ENCODE results near the gene SCT. TPM values are rescaled to one million over a fixed set of nuclear protein-coding genes. Genes with fewer than 3 reads are reported as not detected.

SCT gene
- total and polyA plus RNA-seq, 4 donors, result not detected

DNA sequence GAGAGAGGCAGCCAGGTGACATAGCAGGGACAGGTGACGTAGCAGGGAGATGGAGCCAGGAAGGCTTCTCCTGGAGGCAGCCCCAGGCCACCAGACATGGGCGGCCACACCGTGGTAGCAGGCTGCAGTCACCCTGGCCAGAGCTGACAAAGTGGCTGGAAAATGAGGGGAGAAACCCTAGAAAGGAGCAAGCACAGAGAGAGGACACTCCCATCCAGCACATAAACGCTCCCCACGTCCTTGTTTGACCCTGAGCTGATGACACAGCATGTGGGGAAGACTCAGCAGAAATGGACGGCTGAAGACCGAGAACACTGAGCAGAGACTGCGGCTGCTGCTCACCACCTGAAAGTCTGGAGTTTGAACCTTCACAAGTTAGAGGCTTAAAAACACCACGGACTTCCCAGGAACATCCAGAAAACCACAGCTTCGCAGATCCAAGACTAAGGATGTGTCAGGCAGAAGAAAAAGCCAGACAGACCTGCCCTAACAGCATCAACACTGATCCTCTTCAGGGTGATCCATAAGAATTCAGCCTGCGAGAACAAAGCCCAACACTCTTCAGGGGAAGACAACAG, 38.8 kb upstream of the SCT start:
- no peak for DNase-seq (ENCODE audit: low spot score)
- no peak overlapping the region for H3K9ac ChIP-seq (ENCODE audit: low read depth in 1 of 2, low read length in 2 of 2)
- no peak for TF ChIP-seq EGR1 (IDR thresholded peaks at IDR 0.05; ENCODE audit: low read depth in 2 of 2)
- TF ChIP-seq, protein P1, sequence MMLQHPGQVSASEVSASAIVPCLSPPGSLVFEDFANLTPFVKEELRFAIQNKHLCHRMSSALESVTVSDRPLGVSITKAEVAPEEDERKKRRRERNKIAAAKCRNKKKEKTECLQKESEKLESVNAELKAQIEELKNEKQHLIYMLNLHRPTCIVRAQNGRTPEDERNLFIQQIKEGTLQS (IDR thresholded peaks at IDR 0.05), result no peak
- no peak for TF ChIP-seq RXRA (IDR thresholded peaks at IDR 0.05)
- TF ChIP-seq FOXA2 (IDR thresholded peaks at IDR 0.05), result no peak
- no peak for TF ChIP-seq SP1 (IDR thresholded peaks at IDR 0.05)
- TF ChIP-seq, protein P2, sequence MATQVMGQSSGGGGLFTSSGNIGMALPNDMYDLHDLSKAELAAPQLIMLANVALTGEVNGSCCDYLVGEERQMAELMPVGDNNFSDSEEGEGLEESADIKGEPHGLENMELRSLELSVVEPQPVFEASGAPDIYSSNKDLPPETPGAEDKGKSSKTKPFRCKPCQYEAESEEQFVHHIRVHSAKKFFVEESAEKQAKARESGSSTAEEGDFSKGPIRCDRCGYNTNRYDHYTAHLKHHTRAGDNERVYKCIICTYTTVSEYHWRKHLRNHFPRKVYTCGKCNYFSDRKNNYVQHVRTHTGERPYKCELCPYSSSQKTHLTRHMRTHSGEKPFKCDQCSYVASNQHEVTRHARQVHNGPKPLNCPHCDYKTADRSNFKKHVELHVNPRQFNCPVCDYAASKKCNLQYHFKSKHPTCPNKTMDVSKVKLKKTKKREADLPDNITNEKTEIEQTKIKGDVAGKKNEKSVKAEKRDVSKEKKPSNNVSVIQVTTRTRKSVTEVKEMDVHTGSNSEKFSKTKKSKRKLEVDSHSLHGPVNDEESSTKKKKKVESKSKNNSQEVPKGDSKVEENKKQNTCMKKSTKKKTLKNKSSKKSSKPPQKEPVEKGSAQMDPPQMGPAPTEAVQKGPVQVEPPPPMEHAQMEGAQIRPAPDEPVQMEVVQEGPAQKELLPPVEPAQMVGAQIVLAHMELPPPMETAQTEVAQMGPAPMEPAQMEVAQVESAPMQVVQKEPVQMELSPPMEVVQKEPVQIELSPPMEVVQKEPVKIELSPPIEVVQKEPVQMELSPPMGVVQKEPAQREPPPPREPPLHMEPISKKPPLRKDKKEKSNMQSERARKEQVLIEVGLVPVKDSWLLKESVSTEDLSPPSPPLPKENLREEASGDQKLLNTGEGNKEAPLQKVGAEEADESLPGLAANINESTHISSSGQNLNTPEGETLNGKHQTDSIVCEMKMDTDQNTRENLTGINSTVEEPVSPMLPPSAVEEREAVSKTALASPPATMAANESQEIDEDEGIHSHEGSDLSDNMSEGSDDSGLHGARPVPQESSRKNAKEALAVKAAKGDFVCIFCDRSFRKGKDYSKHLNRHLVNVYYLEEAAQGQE (IDR thresholded peaks at IDR 0.05), result no peak
- TF ChIP-seq TAF1 (conservative IDR thresholded peaks at IDR 0.05), result no peak
- TF ChIP-seq, protein P3, sequence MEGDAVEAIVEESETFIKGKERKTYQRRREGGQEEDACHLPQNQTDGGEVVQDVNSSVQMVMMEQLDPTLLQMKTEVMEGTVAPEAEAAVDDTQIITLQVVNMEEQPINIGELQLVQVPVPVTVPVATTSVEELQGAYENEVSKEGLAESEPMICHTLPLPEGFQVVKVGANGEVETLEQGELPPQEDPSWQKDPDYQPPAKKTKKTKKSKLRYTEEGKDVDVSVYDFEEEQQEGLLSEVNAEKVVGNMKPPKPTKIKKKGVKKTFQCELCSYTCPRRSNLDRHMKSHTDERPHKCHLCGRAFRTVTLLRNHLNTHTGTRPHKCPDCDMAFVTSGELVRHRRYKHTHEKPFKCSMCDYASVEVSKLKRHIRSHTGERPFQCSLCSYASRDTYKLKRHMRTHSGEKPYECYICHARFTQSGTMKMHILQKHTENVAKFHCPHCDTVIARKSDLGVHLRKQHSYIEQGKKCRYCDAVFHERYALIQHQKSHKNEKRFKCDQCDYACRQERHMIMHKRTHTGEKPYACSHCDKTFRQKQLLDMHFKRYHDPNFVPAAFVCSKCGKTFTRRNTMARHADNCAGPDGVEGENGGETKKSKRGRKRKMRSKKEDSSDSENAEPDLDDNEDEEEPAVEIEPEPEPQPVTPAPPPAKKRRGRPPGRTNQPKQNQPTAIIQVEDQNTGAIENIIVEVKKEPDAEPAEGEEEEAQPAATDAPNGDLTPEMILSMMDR (IDR thresholded peaks at IDR 0.05; ENCODE audit: low read depth, low read length, missing input control), result no peak
- TF ChIP-seq GABPA (IDR thresholded peaks at IDR 0.05 in 1 of 2, conservative IDR thresholded peaks at IDR 0.05 in 1 of 2), result no peak
- no peaks in the 10 kb centered on the region for H3K27me3 ChIP-seq (ENCODE audit: control insufficient read depth in 4 of 4, insufficient read depth in 4 of 4, low read length in 3 of 4)
- H3K9me3 ChIP-seq (ENCODE audit: control insufficient read depth in 4 of 4, low read length in 3 of 4), result no peaks in the 10 kb centered on the region
- no peak overlapping the region for H3K4me3 ChIP-seq (ENCODE audit: low read depth in 1 of 3, low read length in 3 of 3)
- H3K36me3 ChIP-seq (ENCODE audit: control insufficient read depth in 4 of 4, insufficient read depth in 3 of 4, low read depth in 1 of 4, low read length in 3 of 4), result peaks cover 0 to 13% (median 3%) of the 10 kb centered on the region in 4 donors
- WGBS, result 81% methylated on average over 11 of the region's 11 CpGs
- H3K4me1 ChIP-seq (ENCODE audit: control insufficient read depth in 4 of 4, insufficient read depth in 4 of 4, low read length in 3 of 4), result peaks cover 0 to 11% (median 4%) of the 10 kb centered on the region in 4 donors
- H3K27ac ChIP-seq (ENCODE audit: low read depth in 1 of 2, low read length in 2 of 2), result no peak overlapping the region

DNA sequence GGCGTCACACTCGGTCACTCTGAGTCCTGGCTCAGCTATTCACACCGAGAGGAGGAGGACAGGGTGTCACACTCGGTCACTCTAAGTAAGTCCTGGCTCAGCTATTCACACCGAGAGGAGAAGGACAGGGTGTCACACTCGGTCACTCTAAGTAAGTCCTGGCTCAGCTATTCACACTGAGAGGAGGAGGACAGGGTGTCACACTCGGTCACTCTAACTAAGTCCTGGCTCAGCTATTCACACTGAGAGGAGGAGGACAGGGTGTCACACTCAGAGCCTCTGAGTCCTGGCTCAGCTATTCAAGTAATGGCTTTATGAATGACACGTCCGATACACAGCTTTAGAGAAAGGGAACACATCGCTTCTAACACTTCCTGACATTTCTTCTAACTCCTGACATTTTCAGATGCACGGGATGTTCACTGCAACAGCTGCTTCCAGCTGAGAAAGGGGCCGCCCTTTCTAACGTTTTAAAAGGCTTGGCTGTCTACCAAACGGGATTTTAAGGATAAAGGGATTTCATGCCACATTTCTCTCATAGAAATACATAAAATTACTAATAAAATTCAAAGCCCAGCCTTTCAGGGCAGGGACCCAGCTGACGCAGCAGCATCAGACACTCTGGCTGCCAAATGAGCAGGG, 38.2 kb upstream of the SCT start:
- TF ChIP-seq HNF4A (conservative IDR thresholded peaks at IDR 0.05) (no peak), NR2F2 (IDR thresholded peaks at IDR 0.05) (no peak), RAD21 (IDR thresholded peaks at IDR 0.05) (no peak), JUND (IDR thresholded peaks at IDR 0.05) (no peak)
- TF ChIP-seq, protein P2 (IDR thresholded peaks at IDR 0.05), result no peak
- TF ChIP-seq, protein P3 (IDR thresholded peaks at IDR 0.05; ENCODE audit: low read depth, low read length, missing input control), result no peak
- 90% methylated on average over 15 of the region's 15 CpGs for WGBS
- no peak overlapping the region for H3K4me3 ChIP-seq (ENCODE audit: low read depth in 1 of 3, low read length in 3 of 3)
- H3K9me3 ChIP-seq (ENCODE audit: control insufficient read depth in 4 of 4, low read length in 3 of 4), result no peaks in the 10 kb centered on the region
- H3K9ac ChIP-seq (ENCODE audit: low read depth in 1 of 2, low read length in 2 of 2), result no peak overlapping the region
- no peak for DNase-seq (ENCODE audit: low spot score)
- H3K27ac ChIP-seq (ENCODE audit: low read depth in 1 of 2, low read length in 2 of 2), result no peak overlapping the region
- peaks cover 0 to 15% (median 3%) of the 10 kb centered on the region in 4 donors for H3K36me3 ChIP-seq (ENCODE audit: control insufficient read depth in 4 of 4, insufficient read depth in 3 of 4, low read depth in 1 of 4, low read length in 3 of 4)
- H3K27me3 ChIP-seq (ENCODE audit: control insufficient read depth in 4 of 4, insufficient read depth in 4 of 4, low read length in 3 of 4), result no peaks in the 10 kb centered on the region
- peaks cover 0 to 11% (median 4%) of the 10 kb centered on the region in 4 donors for H3K4me1 ChIP-seq (ENCODE audit: control insufficient read depth in 4 of 4, insufficient read depth in 4 of 4, low read length in 3 of 4)
